Neural cell (in vitro differentiated cells): Measurements from ENCODE around the gene P2RX1. TPM values are rescaled to one million over a fixed set of nuclear protein-coding genes. Genes with fewer than 3 reads are reported as not detected.
"Not testable (repeated sequence)": the region's sequence is repeated elsewhere in the genome, so short reads cannot be mapped to it uniquely, and the experiment has no call there.

Source experiments
- H2AFZ ChIP-seq: fragments of 200-600, 300-800 bp; sonication (generic), shearing (Covaris generic); 2 replicates; pipeline ENCODE4 v1.6.0; 2014; ENCODE audit warnings: low read depth, mild to moderate bottlenecking, antibody characterized with exemption, low read length, moderate library complexity
- H3F3A ChIP-seq: fragments of 200-600 bp; shearing (Covaris generic); 2 replicates; pipeline ENCODE4 v1.6.1; 2016; ENCODE audit warnings: mild to moderate bottlenecking, moderate library complexity, mixed read lengths, antibody characterized with exemption, low read length; ENCODE audit not compliant: insufficient read depth, poor library complexity, severe bottlenecking
- H3K27ac ChIP-seq: fragments of 200-600, 300-800 bp; sonication (generic), shearing (Covaris generic); 2 replicates; pipeline ENCODE4 v1.5.1; 2014; ENCODE audit warnings: mild to moderate bottlenecking, low read length, moderate library complexity
- H3K27me3 ChIP-seq: fragments of 300-800, 200-600 bp; sonication (generic), shearing (Covaris generic); 2 replicates; pipeline ENCODE4 v1.6.0; 2014; ENCODE audit warnings: mild to moderate bottlenecking, low read depth, low read length, moderate library complexity; ENCODE audit not compliant: insufficient read depth
- H3K36me3 ChIP-seq: fragments of 300-800, 200-600 bp; sonication (generic), shearing (Covaris generic); 2 replicates; pipeline ENCODE4 v1.5.1; 2014; ENCODE audit warnings: mild to moderate bottlenecking, antibody characterized with exemption, low read length, moderate library complexity; ENCODE audit not compliant: insufficient read depth
- H3K4me2 ChIP-seq: fragments of 300-800, 200-600 bp; sonication (generic), shearing (Covaris generic); 2 replicates; pipeline ENCODE4 v1.6.0; 2014; ENCODE audit warnings: mild to moderate bottlenecking, low read length
- H3K4me3 ChIP-seq: fragments of 300-800, 200-600 bp; sonication (generic), shearing (Covaris generic); 2 replicates; pipeline ENCODE4 v1.5.1; 2014; ENCODE audit warnings: mild to moderate bottlenecking, low read length, moderate library complexity
- H3K79me2 ChIP-seq: fragments of 200-600 bp; shearing (Covaris generic); replicated peaks from 2 replicates; pipeline ENCODE4 v1.6.0; 2014; ENCODE audit warnings: mild to moderate bottlenecking, low read length, moderate library complexity; ENCODE audit not compliant: insufficient read depth
- H3K9ac ChIP-seq: fragments of 300-800, 200-600 bp; sonication (generic), shearing (Covaris generic); 2 replicates; pipeline ENCODE4 v1.6.1; 2016; ENCODE audit warnings: mild to moderate bottlenecking, low read length, mixed read lengths
- H3K9me2 ChIP-seq: fragments of 200-600 bp; shearing (Covaris generic); 2 replicates; pipeline ENCODE4 v1.6.1; 2016; ENCODE audit warnings: mild to moderate bottlenecking, low read length, mixed read lengths; ENCODE audit not compliant: insufficient read depth
- H3K9me3 ChIP-seq: fragments of 200-600, 300-800 bp; sonication (generic), shearing (Covaris generic); 2 replicates; pipeline ENCODE4 v1.6.1; 2016; ENCODE audit warnings: mild to moderate bottlenecking, mixed run types, low read length, moderate library complexity, mixed read lengths
- H4K20me1 ChIP-seq: fragments of 200-600 bp; shearing (Covaris generic); 2 replicates; pipeline ENCODE4 v1.6.1; 2016; ENCODE audit warnings: mild to moderate bottlenecking, mixed run types; ENCODE audit not compliant: insufficient read depth
- CTCF ChIP-seq: fragments of 450-650 bp; IDR thresholded peaks from 2 replicates; pipeline ENCODE4 v1.5.1; 2014; ENCODE audit warnings: antibody characterized with exemption, mild to moderate bottlenecking, moderate library complexity; ENCODE audit not compliant: poor library complexity, severe bottlenecking
- EP300 ChIP-seq: fragments of 450-650 bp; conservative IDR thresholded peaks from 2 replicates; pipeline ENCODE4 v1.6.1; 2014; ENCODE audit warnings: antibody characterized with exemption, mild to moderate bottlenecking, moderate library complexity; ENCODE audit not compliant: poor library complexity, severe bottlenecking
- EZH2 ChIP-seq: fragments of 200-600, 300-800 bp; shearing (Covaris generic), sonication (generic); IDR thresholded peaks from 2 replicates; pipeline ENCODE4 v1.6.1; 2014; ENCODE audit warnings: antibody characterized with exemption, low read length, borderline replicate concordance, mild to moderate bottlenecking; ENCODE audit not compliant: insufficient read depth, poor library complexity, severe bottlenecking
- MXI1 ChIP-seq: fragments of 450-650 bp; conservative IDR thresholded peaks from 2 replicates; pipeline ENCODE4 v1.6.1; 2014; ENCODE audit warnings: antibody characterized with exemption, mild to moderate bottlenecking; ENCODE audit not compliant: poor library complexity, severe bottlenecking
- POLR2AphosphoS5 ChIP-seq: IDR thresholded peaks from 2 replicates; pipeline ENCODE4 v1.6.1; 2012
- RAD21 ChIP-seq: fragments of 450-650 bp; conservative IDR thresholded peaks from 2 replicates; pipeline ENCODE4 v1.6.1; 2014; ENCODE audit warnings: antibody characterized with exemption, mild to moderate bottlenecking, moderate library complexity
- REST ChIP-seq: IDR thresholded peaks from 2 replicates; pipeline ENCODE4 v1.6.1; 2012; ENCODE audit warnings: borderline replicate concordance
- SMC3 ChIP-seq: fragments of 450-650 bp; conservative IDR thresholded peaks from 2 replicates; pipeline ENCODE4 v1.6.1; 2014; ENCODE audit warnings: antibody characterized with exemption, mild to moderate bottlenecking, moderate library complexity; ENCODE audit not compliant: poor library complexity
- TAF1 ChIP-seq: IDR thresholded peaks from 2 replicates; pipeline ENCODE4 v1.6.1; 2012; ENCODE audit warnings: low read depth
- polyA plus RNA-seq: library from polyadenylated mRNA; depleted of rRNA; stranded (reverse); fragments of >200 nt; gene quantifications from 2 replicates; pipeline ENCODE4 v1.2.3, GENCODE V29; 2014

Gene P2RX1
- polyA plus RNA-seq, 1 donor from 2014 or later = not detected

GRCh38 chr17:3859940-3860339 is 56.3 kb downstream of the P2RX1 start:
- Histone ChIP-seq H3K36me3 (no peaks in the 10 kb centered on the region), H3K4me2 (no peak overlapping the region), H2AFZ (no peak overlapping the region), H3K27me3 (no peaks in the 10 kb centered on the region), H4K20me1 (no peaks in the 10 kb centered on the region), H3K27ac (no peak overlapping the region), H3K9me3 (no peaks in the 10 kb centered on the region), H3K9me2 (no peaks in the 10 kb centered on the region), H3K4me3 (no peak overlapping the region), H3K9ac (no peak overlapping the region), H3K79me2 (no peaks in the 10 kb centered on the region), H3F3A (no peaks in the 10 kb centered on the region)
- TF ChIP-seq RAD21 = no peak
- no peak for TF ChIP-seq CTCF
- no peak for TF ChIP-seq MXI1
- TF ChIP-seq EZH2 = no peak
- no peak for TF ChIP-seq POLR2AphosphoS5
- no peak for TF ChIP-seq REST
- TF ChIP-seq TAF1 = no peak
- TF ChIP-seq EP300 = no peak
- TF ChIP-seq SMC3 = no peak

GRCh38 chr17:3857261-3858105 is 58.8 kb downstream of the P2RX1 start:
- no peak overlapping the region for H3K4me3 ChIP-seq
- H3K9me3 ChIP-seq = no peaks in the 10 kb centered on the region
- H3K79me2 ChIP-seq = no peaks in the 10 kb centered on the region
- H3K27ac ChIP-seq = no peak overlapping the region
- H3K4me2 ChIP-seq = no peak overlapping the region
- no peaks in the 10 kb centered on the region for H3K9me2 ChIP-seq
- no peaks in the 10 kb centered on the region for H3K27me3 ChIP-seq
- H2AFZ ChIP-seq = no peak overlapping the region
- no peaks in the 10 kb centered on the region for H3F3A ChIP-seq
- H3K9ac ChIP-seq = no peak overlapping the region
- no peaks in the 10 kb centered on the region for H3K36me3 ChIP-seq
- no peaks in the 10 kb centered on the region for H4K20me1 ChIP-seq
- TF ChIP-seq RAD21 (no peak), EZH2 (no peak), EP300 (no peak), POLR2AphosphoS5 (no peak), REST (no peak), TAF1 (no peak), CTCF (no peak), SMC3 (no peak), MXI1 (no peak)

- not testable (repeated sequence) for H3F3A ChIP-seq, H3K4me3 ChIP-seq, H3K9me2 ChIP-seq, H2AFZ ChIP-seq, H3K79me2 ChIP-seq, H3K27me3 ChIP-seq, H3K36me3 ChIP-seq, H3K4me2 ChIP-seq, H3K9me3 ChIP-seq, H3K27ac ChIP-seq, H4K20me1 ChIP-seq, H3K9ac ChIP-seq
These were observed 62.1 kb downstream of the P2RX1 start for GRCh38 chr17:3854204-3854603.
